CD4-positive, alpha-beta T cell (primary cell): Measurements from ENCODE around the gene MIA. TPM values are rescaled to one million over a fixed set of nuclear protein-coding genes. Genes with fewer than 3 reads are reported as not detected.

Source experiments
- ATAC-seq: fragments of 200-7000 bp; cut with Tn5 transposase; one replicate; pipeline ENCODE4 v1.10.0; 2022; ENCODE audit warnings: mild to moderate bottlenecking; ENCODE audit not compliant: poor library complexity
- CTCF ChIA-PET: fragments of 350-600 bp; sonication (Branson Sonifier 250); formaldehyde crosslinking; loops from one replicate; lab custom pipeline; 2021; ENCODE audit warnings: antibody characterized with exemption, inconsistent platforms; lab: Charles Lee
- POLR2A ChIA-PET: fragments of 350-600 bp; sonication (Branson Sonifier 250); formaldehyde crosslinking; loops from one replicate; lab custom pipeline; 2021; ENCODE audit warnings: antibody characterized with exemption, inconsistent platforms; lab: Charles Lee
- DNase-seq, 14 experiments: peaks; one replicate each; pipeline ENCODE4 v3.0.0-alpha.2; 2013 to 2020; ENCODE audit warnings: mixed read lengths in 2 of 14
- H3K27ac ChIP-seq, 2 donors: one replicate each; pipeline versions ENCODE4 v1.5.1 to v1.7.0; 2013; ENCODE audit warnings: low read length in 2 of 2, low read depth in 1 of 2, mild to moderate bottlenecking in 1 of 2
- H3K27me3 ChIP-seq, 2 experiments: 1 replicate in 1 of 2; 2 replicates in 1 of 2; pipeline versions ENCODE4 v1.6.1 to v1.7.0; 2013; ENCODE audit warnings: low read length in 2 of 2, control low read depth in 1 of 2, mild to moderate bottlenecking in 1 of 2, moderate library complexity in 1 of 2; ENCODE audit not compliant: insufficient read depth in 2 of 2, control insufficient read depth in 1 of 2
- H3K36me3 ChIP-seq: one replicate; pipeline ENCODE4 v1.6.1; 2013; ENCODE audit warnings: low read length, control low read depth; ENCODE audit not compliant: insufficient read depth
- H3K4me1 ChIP-seq: one replicate; pipeline ENCODE4 v1.6.1; 2013; ENCODE audit warnings: low read length, control low read depth; ENCODE audit not compliant: insufficient read depth
- H3K4me3 ChIP-seq: one replicate; pipeline ENCODE4 v1.5.1; 2013; ENCODE audit warnings: mild to moderate bottlenecking, low read length, moderate library complexity
- H3K9me3 ChIP-seq, 2 experiments: 1 replicate in 1 of 2; 2 replicates in 1 of 2; pipeline versions ENCODE4 v1.6.1 to v1.7.0; 2013; ENCODE audit warnings: low read length in 2 of 2, mild to moderate bottlenecking in 2 of 2, control low read depth in 1 of 2, moderate library complexity in 1 of 2; ENCODE audit not compliant: control insufficient read depth in 1 of 2, insufficient read depth in 1 of 2
- H3K27ac Mint-ChIP-seq: one replicate; pipeline ENCODE4 v1.8.0; 2020; ENCODE audit warnings: mixed read lengths
- H3K27me3 Mint-ChIP-seq: one replicate; pipeline ENCODE4 v1.8.0; 2021; ENCODE audit warnings: mixed read lengths
- H3K36me3 Mint-ChIP-seq: one replicate; pipeline ENCODE4 v1.8.0; 2021; ENCODE audit warnings: low read depth, mixed read lengths
- H3K4me1 Mint-ChIP-seq: one replicate; pipeline ENCODE4 v1.8.0; 2021; ENCODE audit warnings: low read depth, mixed read lengths
- H3K4me3 Mint-ChIP-seq: one replicate; pipeline ENCODE4 v1.8.0; 2020; ENCODE audit warnings: mild to moderate bottlenecking, mixed read lengths
- H3K9me3 Mint-ChIP-seq: one replicate; pipeline ENCODE4 v1.8.0; 2020; ENCODE audit warnings: mixed read lengths
- intact Hi-C, 2 experiments: fragments of 100-400 bp; cut with DNase I in 1 of 2; cut with micrococcal nuclease in 1 of 2; formaldehyde crosslinking; loops; one replicate each; pipeline versions ENCODE4 v1.15.1 to v1.9.0; 2023 to 2025; cut with DNase I, micrococcal nuclease
- total RNA-seq, 174 experiments: library from RNA in 2 of 174; stranded (reverse) in 2 of 174; gene quantifications; one replicate each; pipeline ENCODE4 v1.2.3 and lab custom pipeline; 2021 to 2026
- TF ChIP-seq, protein P1 (sequence below): fragments of 200-600 bp; IDR thresholded peaks from one replicate; pipeline ENCODE4 v1.8.0; 2022; ENCODE audit warnings: antibody characterized with exemption, mild to moderate bottlenecking

Gene MIA
- total RNA-seq, 2 experiments from 2014 or later = not detected

DNA sequence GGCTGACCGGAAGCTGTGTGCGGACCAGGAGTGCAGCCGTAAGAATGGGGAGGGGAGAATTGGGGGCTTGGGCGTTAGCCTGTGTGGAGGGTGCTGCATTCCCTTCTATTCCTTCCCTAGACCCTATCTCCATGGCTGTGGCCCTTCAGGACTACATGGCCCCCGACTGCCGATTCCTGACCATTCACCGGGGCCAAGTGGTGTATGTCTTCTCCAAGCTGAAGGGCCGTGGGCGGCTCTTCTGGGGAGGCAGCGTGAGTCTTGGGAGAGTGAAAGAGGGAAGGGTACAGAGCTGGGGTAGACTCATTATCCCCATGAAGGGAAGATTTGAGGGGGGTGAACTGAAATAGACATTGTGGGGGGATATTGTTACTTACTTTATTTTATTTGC is 306 bp downstream of the MIA start:
- Mint-ChIP-seq H3K36me3 (peaks cover 26% of the 10 kb centered on the region), H3K4me3 (peak overlapping the region; percentile 25), H3K27me3 (no peaks in the 10 kb centered on the region), H3K27ac (peak overlapping the region; percentile 42), H3K9me3 (peaks cover 4% of the 10 kb centered on the region), H3K4me1 (peaks cover 42% of the 10 kb centered on the region)
- peaks cover 3% of the 10 kb centered on the region for H3K36me3 ChIP-seq
- no peak overlapping the region for H3K4me3 ChIP-seq
- TF ChIP-seq, protein P1, sequence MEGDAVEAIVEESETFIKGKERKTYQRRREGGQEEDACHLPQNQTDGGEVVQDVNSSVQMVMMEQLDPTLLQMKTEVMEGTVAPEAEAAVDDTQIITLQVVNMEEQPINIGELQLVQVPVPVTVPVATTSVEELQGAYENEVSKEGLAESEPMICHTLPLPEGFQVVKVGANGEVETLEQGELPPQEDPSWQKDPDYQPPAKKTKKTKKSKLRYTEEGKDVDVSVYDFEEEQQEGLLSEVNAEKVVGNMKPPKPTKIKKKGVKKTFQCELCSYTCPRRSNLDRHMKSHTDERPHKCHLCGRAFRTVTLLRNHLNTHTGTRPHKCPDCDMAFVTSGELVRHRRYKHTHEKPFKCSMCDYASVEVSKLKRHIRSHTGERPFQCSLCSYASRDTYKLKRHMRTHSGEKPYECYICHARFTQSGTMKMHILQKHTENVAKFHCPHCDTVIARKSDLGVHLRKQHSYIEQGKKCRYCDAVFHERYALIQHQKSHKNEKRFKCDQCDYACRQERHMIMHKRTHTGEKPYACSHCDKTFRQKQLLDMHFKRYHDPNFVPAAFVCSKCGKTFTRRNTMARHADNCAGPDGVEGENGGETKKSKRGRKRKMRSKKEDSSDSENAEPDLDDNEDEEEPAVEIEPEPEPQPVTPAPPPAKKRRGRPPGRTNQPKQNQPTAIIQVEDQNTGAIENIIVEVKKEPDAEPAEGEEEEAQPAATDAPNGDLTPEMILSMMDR = no peak
- POLR2A ChIA-PET = interaction anchor here (3.9 to 5.4 kb wide), 2 partner anchors 25 to 31 kb away, joined by 59 to 198 read pairs; partner anchors contain the start of gene EGLN2
- H3K27ac ChIP-seq = no peak overlapping the region
- no peaks in the 10 kb centered on the region for H3K27me3 ChIP-seq
- CTCF ChIA-PET = interaction anchor here (5.2 kb wide), 1 partner anchor 31 kb away, joined by 40 read pairs; no protein-coding TSS in a partner anchor
- peaks cover 0 to 4% of the 10 kb centered on the region in 2 experiments for H3K9me3 ChIP-seq
- intact Hi-C loops = loop anchor here in 1 of 2 experiments (5.0 kb wide), 1 partner anchor 42 kb away; no protein-coding TSS in a partner anchor
- H3K4me1 ChIP-seq = peaks cover 29% of the 10 kb centered on the region
- DNase-seq (no peak), ATAC-seq (no peak)

DNA sequence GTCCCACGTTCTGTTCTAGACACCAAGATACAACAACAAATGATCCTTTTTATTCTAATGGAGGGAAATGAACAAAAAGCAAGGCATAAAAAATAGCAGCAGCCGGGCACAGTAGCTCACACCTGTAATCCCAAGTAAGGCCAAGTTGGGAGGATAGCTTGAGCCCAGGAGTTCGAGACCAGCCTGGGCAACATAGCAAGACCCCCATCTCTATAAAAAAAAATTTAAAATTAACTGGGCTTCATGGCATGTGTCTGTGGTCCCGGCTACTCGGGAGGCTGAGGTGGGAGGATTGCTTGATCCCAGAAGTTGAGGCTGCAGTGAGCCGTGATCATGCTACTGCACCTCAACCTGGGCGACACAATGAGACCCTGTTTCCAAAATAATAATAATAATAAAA is 1.0 kb downstream of the MIA start:
- Mint-ChIP-seq H3K36me3 (peaks cover 20% of the 10 kb centered on the region), H3K9me3 (no peaks in the 10 kb centered on the region), H3K4me3 (no peak overlapping the region), H3K27me3 (no peaks in the 10 kb centered on the region), H3K4me1 (peaks cover 36% of the 10 kb centered on the region), H3K27ac (peak overlapping the region; percentile 93)
- TF ChIP-seq, protein P1 = no peak
- peaks cover 23% of the 10 kb centered on the region for H3K4me1 ChIP-seq
- H3K4me3 ChIP-seq = no peak overlapping the region
- ChIA-PET CTCF (interaction anchor here (1.5 to 5.2 kb wide), 3 partner anchors 10 to 114 kb away, joined by 3 to 40 read pairs (median 14); no protein-coding TSS in a partner anchor), POLR2A (interaction anchor here (2.0 to 5.4 kb wide), 5 partner anchors 24 to 60 kb away, joined by 16 to 198 read pairs (median 59); partner anchors contain the start of genes ACTMAP, COQ8B, EGLN2 and ITPKC)
- intact Hi-C loops = loop anchor here in 1 of 2 experiments (5.0 kb wide), 1 partner anchor 41 kb away; no protein-coding TSS in a partner anchor
- H3K27ac ChIP-seq = no peak overlapping the region
- ATAC-seq = no peak
- H3K9me3 ChIP-seq = no peaks in the 10 kb centered on the region
- DNase-seq = no peak
- H3K27me3 ChIP-seq = no peaks in the 10 kb centered on the region
- H3K36me3 ChIP-seq = no peaks in the 10 kb centered on the region

DNA sequence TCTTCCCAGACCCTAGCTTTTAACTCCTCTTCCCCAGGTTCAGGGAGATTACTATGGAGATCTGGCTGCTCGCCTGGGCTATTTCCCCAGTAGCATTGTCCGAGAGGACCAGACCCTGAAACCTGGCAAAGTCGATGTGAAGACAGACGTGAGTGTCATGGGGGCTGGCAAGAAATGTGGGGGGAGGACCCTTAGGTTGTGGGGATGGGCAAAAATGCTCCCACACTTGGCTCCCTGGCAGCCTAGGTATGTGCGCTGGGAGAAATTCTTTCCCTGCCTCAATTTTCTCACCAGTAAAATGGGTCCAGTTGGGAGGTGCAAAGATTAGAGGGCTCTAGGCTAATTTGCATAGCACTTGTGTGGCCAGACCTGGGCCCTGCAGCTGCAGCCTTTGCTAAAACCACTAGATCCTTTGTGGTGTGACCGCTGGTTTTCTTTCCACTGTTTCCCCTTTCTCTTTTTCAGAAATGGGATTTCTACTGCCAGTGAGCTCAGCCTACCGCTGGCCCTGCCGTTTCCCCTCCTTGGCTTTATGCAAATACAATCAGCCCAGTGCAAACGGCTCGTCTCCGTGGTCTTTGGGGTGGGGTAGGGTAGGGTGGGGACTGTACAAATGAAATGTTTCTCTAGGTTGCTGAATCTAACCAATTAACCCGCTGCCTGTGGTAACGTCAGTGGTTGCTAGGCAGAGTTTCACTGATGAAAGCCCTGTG is 1.8 kb downstream of the MIA start:
- H3K9me3 ChIP-seq = no peaks in the 10 kb centered on the region
- Mint-ChIP-seq H3K36me3 (peaks cover 27% of the 10 kb centered on the region), H3K27ac (peak overlapping the region; percentile 93), H3K27me3 (no peaks in the 10 kb centered on the region), H3K4me3 (peak overlapping the region; percentile 95), H3K4me1 (peaks cover 36% of the 10 kb centered on the region), H3K9me3 (no peaks in the 10 kb centered on the region)
- peak overlapping the region; percentile 93 to 95 for H3K27ac ChIP-seq
- ATAC-seq (peak; percentile 64), DNase-seq (peak; percentile 78 to 97 (median 86))
- peak overlapping the region; percentile 69 for H3K4me3 ChIP-seq
- intact Hi-C loops = loop anchor here in 1 of 2 experiments (1.0 to 5.0 kb wide), 3 partner anchors 26 to 62 kb away; partner anchors contain the start of gene SNRPA
- ChIA-PET POLR2A (interaction anchor here (0.7 to 5.4 kb wide), 22 partner anchors 9 to 487 kb away, joined by 3 to 198 read pairs (median 8); partner anchors contain the start of genes ACTMAP, COQ8B, EGLN2 and HNRNPUL1), CTCF (interaction anchor here (0.6 to 5.2 kb wide), 11 partner anchors 11 to 1443 kb away, joined by 3 to 40 read pairs (median 5); partner anchors contain the start of genes ACTMAP, COQ8B, EGLN2 and ITPKC)
- H3K36me3 ChIP-seq = peaks cover 3% of the 10 kb centered on the region
- TF ChIP-seq, protein P1 = no peak
- no peaks in the 10 kb centered on the region for H3K27me3 ChIP-seq
- H3K4me1 ChIP-seq = peaks cover 23% of the 10 kb centered on the region
